Right lobe of liver (tissue), 6 donors: Measurements from ENCODE around the gene CLINT1. TPM values are rescaled to one million over a fixed set of nuclear protein-coding genes. Genes with fewer than 3 reads are reported as not detected.
"Not testable (repeated sequence)": the region's sequence is repeated elsewhere in the genome, so short reads cannot be mapped to it uniquely, and the experiment has no call there.

Experiments used
- ATAC-seq, 4 donors: fragments of 200-7000 bp; cut with Tn5 transposase; one replicate each; pipeline ENCODE4 v1.9.1; 2020; ENCODE audit warnings: mild to moderate bottlenecking in 4 of 4, moderate library complexity in 4 of 4
- DNase-seq, 3 donors: peaks; one replicate each; pipeline ENCODE4 v3.0.0-alpha.2; 2020
- H3K27ac ChIP-seq, 3 donors: fragments of 200-600 bp; one replicate each; pipeline ENCODE4 v1.8.0; 2022
- H3K27me3 ChIP-seq, 2 donors: fragments of 200-600 bp; one replicate each; pipeline ENCODE4 v1.8.0; 2022
- H3K36me3 ChIP-seq, 4 donors: fragments of 200-600 bp; sonication (generic) in 1 of 4; one replicate each; pipeline versions ENCODE4 v1.5.1 to v1.8.0; 2017 to 2022; ENCODE audit warnings: control low read depth in 1 of 4
- H3K4me1 ChIP-seq, 4 donors: fragments of 200-600 bp; sonication (generic) in 1 of 4; one replicate each; pipeline versions ENCODE4 v1.5.1 to v1.8.0; 2017 to 2022; ENCODE audit warnings: control low read depth in 1 of 4
- H3K4me3 ChIP-seq, 3 donors: fragments of 200-600 bp; one replicate each; pipeline ENCODE4 v1.8.0; 2022
- H3K9me3 ChIP-seq, 4 donors: fragments of 200-600 bp; sonication (generic) in 1 of 4; one replicate each; pipeline versions ENCODE4 v1.5.1 to v1.8.0; 2017 to 2022; ENCODE audit warnings: control low read depth in 1 of 4
- POLR2A ChIP-seq: fragments of 450-650 bp; IDR thresholded peaks from one replicate; pipeline ENCODE4 v1.6.1; 2017; ENCODE audit warnings: antibody characterized with exemption, mild to moderate bottlenecking
- WGBS: methylation state at CpG from one replicate; pipeline ENCODE4 v1.1.6; 2018; ENCODE audit warnings: low coverage, low lambda C conversion rate; ENCODE audit not compliant: insufficient coverage; ENCODE audit errors: missing lambda C conversion rate; 5-methylcytosine and 5-hydroxymethylcytosine counted together
- intact Hi-C, 2 donors: fragments of 100-400 bp; cut with DNase I; formaldehyde crosslinking; loops; one replicate each; pipeline versions ENCODE4 v1.11.2 to v1.14.1; 2022
- total RNA-seq, 6 experiments: library from RNA; depleted of rRNA in 2 of 6; stranded (reverse); fragments of >200 nt in 2 of 6; fragmentation: NEBNext Ultra II Directional in 3 of 6; extraction: Animal tissue kit (Norgen Biotek cat#: 25700) in 3 of 6; gene quantifications; one replicate each; pipeline versions ENCODE4 v1.1.0 to v1.2.4, GENCODE V29; 2016 to 2023
- TF ChIP-seq, protein P1 (sequence below), 4 donors: fragments of 200-600 bp in 3 of 4; fragments of 450-650 bp in 1 of 4; IDR thresholded peaks; one replicate each; pipeline versions ENCODE4 v1.5.1 to v1.8.0; 2016 to 2022; ENCODE audit warnings: antibody characterized with exemption in 4 of 4, mild to moderate bottlenecking in 2 of 4
- donor health status: DM: no; HTN: yes; CAD: no.
- donor health status: DM: no; HTN: no; CAD: no.
- donor health status: DM: no; HTN: no; CAD: no.
- donor health status: DM: no; HTN: yes; CAD: no.
- donor health status: DM: no; HTN: yes; CAD: no.

CLINT1 gene
- total RNA-seq, 6 experiments from 2014 or later: 49.2 to 62.2 (median 51.8) TPM

DNA sequence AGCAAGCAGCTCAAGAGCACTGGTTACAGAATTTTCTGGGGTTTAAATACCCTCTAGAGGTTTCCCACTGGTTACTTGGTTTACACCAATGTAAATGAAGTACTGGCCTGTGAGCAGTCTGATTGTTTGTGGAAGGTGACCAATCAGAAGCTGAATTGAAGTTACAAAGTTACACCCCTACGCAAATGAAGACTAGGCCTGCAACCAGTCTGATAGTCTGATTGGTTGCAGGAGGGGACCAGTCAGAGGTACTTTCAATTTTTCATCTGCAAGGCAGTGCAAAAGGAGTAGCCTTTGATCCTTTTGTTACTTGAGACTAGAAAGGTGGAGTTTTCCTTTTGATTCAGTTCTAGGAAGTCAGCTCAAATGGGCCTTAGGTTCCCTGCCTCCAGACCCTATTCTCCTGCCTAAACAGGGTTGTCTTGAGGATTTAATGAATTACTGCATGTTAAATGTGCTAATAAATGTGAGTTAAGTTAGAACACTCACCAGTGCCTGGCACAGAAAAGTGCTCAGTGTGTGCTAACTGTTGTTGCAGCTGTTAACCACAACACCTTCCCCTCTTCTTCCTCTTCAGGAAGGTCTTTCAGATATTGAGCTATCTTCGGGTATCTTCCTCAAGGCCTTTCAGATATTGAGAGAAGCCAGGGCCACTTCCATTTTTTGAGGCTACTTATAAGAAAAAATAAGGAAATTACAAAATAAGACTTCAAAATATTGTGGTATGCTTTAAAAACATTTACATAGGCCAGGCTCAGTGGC lies 32.1 kb upstream of the CLINT1 start:
- DNase-seq (no peak), ATAC-seq (no peak)
- TF ChIP-seq, protein P1, sequence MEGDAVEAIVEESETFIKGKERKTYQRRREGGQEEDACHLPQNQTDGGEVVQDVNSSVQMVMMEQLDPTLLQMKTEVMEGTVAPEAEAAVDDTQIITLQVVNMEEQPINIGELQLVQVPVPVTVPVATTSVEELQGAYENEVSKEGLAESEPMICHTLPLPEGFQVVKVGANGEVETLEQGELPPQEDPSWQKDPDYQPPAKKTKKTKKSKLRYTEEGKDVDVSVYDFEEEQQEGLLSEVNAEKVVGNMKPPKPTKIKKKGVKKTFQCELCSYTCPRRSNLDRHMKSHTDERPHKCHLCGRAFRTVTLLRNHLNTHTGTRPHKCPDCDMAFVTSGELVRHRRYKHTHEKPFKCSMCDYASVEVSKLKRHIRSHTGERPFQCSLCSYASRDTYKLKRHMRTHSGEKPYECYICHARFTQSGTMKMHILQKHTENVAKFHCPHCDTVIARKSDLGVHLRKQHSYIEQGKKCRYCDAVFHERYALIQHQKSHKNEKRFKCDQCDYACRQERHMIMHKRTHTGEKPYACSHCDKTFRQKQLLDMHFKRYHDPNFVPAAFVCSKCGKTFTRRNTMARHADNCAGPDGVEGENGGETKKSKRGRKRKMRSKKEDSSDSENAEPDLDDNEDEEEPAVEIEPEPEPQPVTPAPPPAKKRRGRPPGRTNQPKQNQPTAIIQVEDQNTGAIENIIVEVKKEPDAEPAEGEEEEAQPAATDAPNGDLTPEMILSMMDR (IDR thresholded peaks at IDR 0.05): no peak
- no peak for TF ChIP-seq POLR2A
- Histone ChIP-seq H3K36me3 (no peaks in the 10 kb centered on the region), H3K27me3 (no peaks in the 10 kb centered on the region), H3K4me1 (peaks cover 0 to 12% (median 4%) of the 10 kb centered on the region in 4 donors), H3K4me3 (no peak overlapping the region), H3K9me3 (no peaks in the 10 kb centered on the region), H3K27ac (no peak overlapping the region)
- 52% methylated on average over 2 of the region's 2 CpGs for WGBS
- intact Hi-C loops: no loop called here

DNA sequence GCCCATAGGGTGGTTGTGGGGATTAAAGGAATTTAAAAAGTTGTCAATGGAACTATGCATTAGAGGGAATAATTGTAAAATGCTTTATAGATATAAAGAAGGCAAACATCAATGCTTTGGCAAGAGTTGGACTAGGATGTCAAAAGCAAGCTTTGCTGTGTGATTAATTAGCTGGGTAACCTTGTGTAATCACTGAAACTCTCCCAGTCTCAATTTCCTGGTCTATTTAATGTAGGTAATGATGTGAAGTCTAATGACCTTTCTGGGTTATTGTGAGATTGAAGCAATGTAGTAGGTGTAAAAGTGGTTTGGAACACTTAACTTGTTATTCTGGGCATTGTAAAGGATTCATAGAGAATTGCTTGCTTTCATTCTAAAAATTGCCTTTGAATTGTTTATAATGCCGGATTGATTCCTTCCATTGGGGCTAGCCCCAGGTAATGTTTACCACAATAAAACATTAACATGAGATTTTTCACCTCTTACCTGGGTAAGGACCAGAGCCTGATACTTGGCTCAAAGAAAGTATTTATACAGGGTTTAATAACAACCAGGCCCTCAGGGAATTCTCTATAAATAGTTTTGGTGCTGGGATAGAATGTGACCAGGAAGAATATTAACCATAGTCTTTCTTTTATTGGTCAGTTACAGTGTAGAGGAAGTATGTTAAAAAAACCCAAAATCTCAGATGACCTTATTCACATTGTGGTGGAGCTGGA lies 30.0 kb upstream of the CLINT1 start:
- 27% methylated on average over 1 of the region's 1 CpG for WGBS
- no peak overlapping the region for H3K4me3 ChIP-seq
- no peaks in the 10 kb centered on the region for H3K9me3 ChIP-seq
- intact Hi-C loops: no loop called here
- DNase-seq (no peak), ATAC-seq (peak; percentile 54 to 94 (median 88))
- peaks cover 0 to 12% (median 4%) of the 10 kb centered on the region in 4 donors for H3K4me1 ChIP-seq
- H3K27ac ChIP-seq: peak overlapping the region; percentile 15 to 71 (median 43)
- H3K27me3 ChIP-seq: no peaks in the 10 kb centered on the region
- no peaks in the 10 kb centered on the region for H3K36me3 ChIP-seq
- TF ChIP-seq, protein P1 (IDR thresholded peaks at IDR 0.05): no peak
- no peak for TF ChIP-seq POLR2A

DNA sequence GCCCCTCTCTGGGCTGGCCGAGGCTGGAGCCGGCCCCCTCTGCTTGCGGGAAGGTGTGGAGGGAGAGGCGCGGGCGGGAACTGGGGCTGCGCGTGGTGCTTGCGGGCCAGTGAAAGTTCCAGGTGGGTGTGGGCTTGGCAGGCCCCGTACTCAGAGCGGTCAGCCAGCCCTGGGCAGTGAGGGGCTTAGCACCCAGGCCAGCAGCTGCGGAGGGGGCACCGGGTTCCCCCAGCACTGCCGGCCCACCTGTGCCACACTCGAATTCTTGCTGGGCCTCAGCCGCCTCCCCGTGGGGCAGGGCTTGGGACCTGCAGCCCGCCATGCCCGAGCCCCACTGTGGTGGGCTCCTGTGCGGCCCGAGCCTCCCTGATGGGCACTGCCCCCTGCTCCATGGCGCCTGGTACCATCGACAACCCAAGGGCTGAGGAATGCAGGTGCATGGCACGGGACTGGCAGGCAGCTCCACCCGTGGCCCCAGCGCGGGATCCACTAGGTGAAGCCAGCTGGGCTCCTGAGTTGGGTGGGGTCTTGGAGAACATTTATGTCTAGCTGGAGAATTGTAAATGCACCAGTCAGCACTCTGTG lies 27.9 kb upstream of the CLINT1 start:
- no peak overlapping the region for H3K4me3 ChIP-seq
- DNase-seq (no peak), ATAC-seq (no peak)
- peaks cover 0 to 12% (median 4%) of the 10 kb centered on the region in 4 donors for H3K4me1 ChIP-seq
- 97% methylated on average over 6 of the region's 27 CpGs for WGBS
- H3K27ac ChIP-seq: no peak overlapping the region
- H3K36me3 ChIP-seq: no peaks in the 10 kb centered on the region
- H3K27me3 ChIP-seq: no peaks in the 10 kb centered on the region
- TF ChIP-seq POLR2A: no peak
- intact Hi-C loops: no loop called here
- H3K9me3 ChIP-seq: no peaks in the 10 kb centered on the region

DNA sequence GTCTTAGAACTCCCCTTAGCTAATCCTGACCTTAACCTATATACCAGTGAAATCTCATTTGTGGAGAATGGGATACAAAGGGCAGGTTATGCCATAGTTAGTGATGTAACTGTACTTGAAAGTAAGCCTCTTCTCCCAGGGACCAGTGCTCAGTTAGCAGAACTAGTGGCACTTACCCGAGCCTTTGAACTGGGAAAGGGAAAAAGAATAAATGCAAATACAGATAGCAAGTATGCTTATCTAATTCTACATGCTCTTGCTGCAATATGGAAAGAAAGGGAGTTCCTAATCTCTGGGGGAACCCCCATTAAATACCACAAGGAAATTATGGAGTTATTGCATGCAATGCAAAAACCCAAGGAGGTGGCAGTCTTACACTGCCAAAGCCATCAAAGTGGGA lies 26.1 kb upstream of the CLINT1 start:
- H3K9me3 ChIP-seq, H3K36me3 ChIP-seq, ATAC-seq, H3K27ac ChIP-seq, DNase-seq, H3K4me3 ChIP-seq, H3K27me3 ChIP-seq, intact Hi-C loops: not testable (repeated sequence)
- H3K4me1 ChIP-seq: peaks cover 0 to 12% (median 4%) of the 10 kb centered on the region in 4 donors
- WGBS: 30% methylated on average over 1 of the region's 1 CpG

DNA sequence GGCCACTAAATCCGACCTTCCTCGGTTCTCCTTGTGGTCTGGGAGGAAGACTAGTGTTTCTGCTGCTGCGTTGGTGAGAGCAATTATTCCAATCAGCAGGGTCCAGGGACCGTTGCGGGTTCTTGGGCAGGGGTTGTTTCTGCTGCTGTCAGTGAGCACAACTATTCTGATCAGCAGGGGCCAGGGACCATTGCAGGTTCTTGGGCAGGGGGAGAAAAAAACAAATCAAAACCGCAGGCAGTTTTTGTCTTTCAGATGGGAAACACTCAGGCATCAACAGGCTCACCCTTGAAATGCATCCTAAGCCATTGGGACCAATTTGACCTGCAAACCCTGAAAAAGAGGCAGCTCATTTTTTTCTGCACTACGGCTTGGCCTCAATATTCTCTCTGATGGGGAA lies 22.6 kb upstream of the CLINT1 start:
- H3K27me3 ChIP-seq, H3K27ac ChIP-seq, DNase-seq, H3K36me3 ChIP-seq, H3K4me1 ChIP-seq, H3K9me3 ChIP-seq, ATAC-seq, H3K4me3 ChIP-seq, intact Hi-C loops: not testable (repeated sequence)
- 63% methylated on average over 7 of the region's 7 CpGs for WGBS

DNA sequence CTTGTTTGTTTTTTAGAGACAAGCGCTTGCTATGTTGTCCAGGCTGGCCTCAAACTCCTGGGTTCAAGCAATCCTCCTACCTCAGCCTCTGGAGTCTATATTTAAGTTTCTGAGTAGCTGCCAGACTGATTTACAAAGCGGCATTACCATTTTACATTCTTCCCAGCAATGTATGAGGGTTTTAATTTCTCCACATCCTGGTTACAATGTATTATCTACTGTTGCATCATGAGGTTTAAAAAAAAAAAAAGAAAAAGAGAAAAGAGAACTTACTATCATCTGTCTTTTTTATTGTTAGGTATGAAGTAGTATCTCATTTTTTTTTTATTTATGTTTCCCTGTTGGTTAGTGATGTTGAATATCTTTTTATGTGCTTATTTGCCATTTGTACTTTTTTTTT lies 18.9 kb upstream of the CLINT1 start:
- intact Hi-C loops: no loop called here
- WGBS: 71% methylated on average over 2 of the region's 2 CpGs
- no peak overlapping the region for H3K4me3 ChIP-seq
- H3K36me3 ChIP-seq: no peaks in the 10 kb centered on the region
- H3K4me1 ChIP-seq: no peaks in the 10 kb centered on the region
- H3K27ac ChIP-seq: no peak overlapping the region
- no peak for DNase-seq
- no peaks in the 10 kb centered on the region for H3K27me3 ChIP-seq
- H3K9me3 ChIP-seq: no peaks in the 10 kb centered on the region
- ATAC-seq: no peak
- TF ChIP-seq POLR2A: no peak
- TF ChIP-seq, protein P1 (IDR thresholded peaks at IDR 0.05): no peak
